IPS DF 4.7 (cell line): ENCODE measurements around the gene LCMT2.
"Not testable (repeated sequence)": the region's sequence is repeated elsewhere in the genome, so short reads cannot be mapped to it uniquely, and the experiment has no call there.

Source experiments
- DNase-seq: peaks from one replicate; pipeline ENCODE4 v3.0.0-alpha.2; 2013; ENCODE audit warnings: low spot score; ENCODE audit errors: extremely low read depth

Gene LCMT2

DNA sequence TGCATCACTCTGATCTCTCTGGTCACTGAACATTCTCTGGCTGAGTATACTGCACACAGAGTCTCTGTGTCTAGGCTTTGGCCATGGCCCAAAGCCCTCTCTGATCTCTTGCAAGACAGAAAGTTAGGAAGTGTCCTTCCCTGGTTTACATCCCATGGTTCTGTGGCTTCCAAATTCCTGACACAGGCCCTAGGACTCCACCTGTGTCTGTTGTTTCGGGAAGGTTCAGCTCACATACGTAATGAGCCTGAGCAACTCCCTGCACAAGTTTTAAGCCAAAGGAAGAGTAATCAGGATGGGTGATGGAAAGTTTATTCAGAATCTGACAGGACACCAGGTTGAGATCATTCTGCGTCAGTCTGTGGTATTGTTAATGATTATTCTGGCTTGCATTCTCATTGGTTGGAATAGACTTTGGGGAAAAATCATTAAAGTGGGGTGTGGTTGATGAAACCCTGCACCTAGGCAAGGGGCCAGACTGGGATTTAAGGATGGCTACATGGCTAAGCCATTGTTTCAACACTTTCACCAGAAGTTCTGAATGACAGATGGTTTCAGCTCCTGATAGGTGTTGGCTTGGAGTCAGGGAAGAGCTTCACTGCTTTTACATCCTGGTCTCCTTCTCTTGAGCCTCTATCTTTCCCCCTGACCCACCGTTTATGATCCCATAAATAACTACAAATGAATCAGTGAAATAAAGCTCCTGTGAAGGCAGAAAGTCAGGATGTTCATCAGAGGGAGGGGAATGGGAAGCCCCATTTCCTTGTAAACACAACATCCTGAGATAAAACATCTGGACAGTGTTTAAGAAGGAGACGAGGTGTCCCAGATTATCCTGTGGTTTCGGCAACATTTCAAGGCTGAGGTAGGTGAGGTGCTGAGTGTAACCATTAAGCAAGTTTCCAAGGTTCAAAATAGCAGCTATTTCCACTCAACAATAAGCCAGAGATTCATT is 14.1 kb downstream of the LCMT2 start:
- no peak for DNase-seq

GRCh38 chr15:43314171-43314570 is 16.2 kb downstream of the LCMT2 start:
- DNase-seq = no peak

DNA sequence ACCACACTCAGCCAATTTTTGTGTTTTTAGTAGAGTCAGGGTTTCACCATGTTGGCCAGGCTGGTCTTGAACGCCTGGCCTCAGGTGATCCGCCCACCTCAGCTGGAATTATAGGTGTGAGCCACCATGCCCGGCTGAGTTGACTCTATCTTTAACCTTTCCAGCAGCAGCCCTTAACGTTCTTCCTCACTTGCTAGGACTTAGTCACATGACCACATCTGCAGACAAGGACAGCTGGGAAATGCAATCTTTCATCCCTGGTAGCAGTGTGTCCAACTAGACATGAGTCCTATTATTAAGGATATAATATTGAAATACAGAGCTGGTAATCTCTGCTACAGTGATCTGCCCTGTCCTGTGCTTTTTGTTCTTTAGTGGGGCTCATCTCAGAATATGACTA is 18.0 kb downstream of the LCMT2 start:
- DNase-seq = no peak

DNA sequence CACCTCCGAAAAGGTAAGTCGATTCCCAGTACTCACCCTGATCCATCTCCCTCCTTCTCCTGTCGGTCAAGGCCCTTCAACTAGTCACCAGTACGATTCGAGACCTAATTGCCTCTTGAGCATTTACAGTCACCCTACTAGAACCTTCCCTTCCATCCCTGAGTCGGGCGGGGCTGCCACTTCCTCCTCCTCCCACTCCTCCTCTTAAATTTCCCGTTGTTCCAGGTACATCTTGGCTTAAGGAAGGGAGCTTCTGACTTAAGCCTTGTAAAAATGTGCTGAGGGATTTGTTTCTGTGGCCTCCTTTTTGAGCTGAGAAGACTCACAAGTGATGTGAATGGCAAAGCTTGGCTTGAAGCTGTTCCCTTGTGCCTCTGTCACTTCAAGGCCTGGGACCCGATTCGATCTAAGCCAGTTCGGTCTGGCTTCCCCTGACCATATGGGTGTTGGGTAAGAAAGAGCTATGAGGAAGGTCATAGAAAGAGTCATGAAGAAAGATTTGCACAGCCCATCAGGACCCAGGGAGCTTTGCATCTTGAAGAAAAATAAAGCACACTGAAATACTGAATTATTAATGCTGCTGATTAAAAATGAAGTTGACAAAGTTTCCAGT is 28.1 kb downstream of the LCMT2 start, which contains the start of gene TGM7:
Gene TGM7 (minus strand): TSS at position 51 of the 613 bp plus-strand sequence.
- no peak for DNase-seq

DNA sequence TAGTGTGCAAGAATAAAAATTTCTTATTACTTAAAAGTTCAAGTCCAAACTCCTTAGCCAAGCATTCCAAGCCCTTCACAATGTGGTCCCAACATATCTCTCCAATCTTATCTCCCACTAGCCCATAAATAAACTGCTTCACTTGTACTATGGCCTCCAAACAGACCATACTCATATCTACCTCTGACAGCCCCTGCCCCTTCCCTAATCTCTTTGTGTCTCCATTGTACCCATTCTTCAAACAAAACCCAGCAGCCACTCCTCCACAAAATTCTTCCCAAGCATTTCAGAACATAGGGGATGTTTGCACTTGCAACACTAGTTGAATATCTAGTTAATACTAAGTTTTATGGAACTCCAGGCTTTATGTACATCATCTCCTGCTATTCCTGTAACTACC is 30.5 kb downstream of the LCMT2 start:
- DNase-seq = no peak

- no peak for DNase-seq
Measured at GRCh38 chr15:43299411-43299810, 31.0 kb downstream of the LCMT2 start.

DNA sequence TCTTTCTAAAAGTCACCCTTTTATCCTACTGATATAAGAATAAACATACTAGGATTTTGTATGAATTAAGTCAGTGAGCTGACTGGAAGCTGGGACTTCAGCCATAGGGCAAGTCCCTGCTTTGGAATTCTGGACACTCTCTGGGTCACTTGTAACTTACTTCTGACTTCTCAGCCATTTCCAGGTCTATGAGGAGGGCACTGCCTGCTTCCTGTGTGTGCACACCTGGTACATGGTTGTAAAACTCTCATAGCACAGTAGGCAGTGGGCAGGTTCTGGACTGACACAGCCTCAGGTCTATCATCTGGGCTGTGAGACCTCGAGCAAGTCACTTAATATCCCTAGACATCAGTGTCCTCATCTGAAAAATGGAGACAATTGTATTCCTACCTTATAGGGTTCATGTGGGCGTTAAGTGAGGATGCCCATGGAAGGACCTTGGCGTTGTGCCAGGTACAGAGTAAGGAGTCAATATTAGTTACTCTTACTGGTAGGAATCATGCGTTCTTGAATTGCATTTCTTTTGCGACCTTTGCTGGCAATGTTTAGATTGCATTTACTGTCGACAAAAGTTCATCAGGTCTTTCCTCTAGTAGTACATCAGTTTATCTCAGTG is 36.2 kb downstream of the LCMT2 start:
- no peak for DNase-seq

DNA sequence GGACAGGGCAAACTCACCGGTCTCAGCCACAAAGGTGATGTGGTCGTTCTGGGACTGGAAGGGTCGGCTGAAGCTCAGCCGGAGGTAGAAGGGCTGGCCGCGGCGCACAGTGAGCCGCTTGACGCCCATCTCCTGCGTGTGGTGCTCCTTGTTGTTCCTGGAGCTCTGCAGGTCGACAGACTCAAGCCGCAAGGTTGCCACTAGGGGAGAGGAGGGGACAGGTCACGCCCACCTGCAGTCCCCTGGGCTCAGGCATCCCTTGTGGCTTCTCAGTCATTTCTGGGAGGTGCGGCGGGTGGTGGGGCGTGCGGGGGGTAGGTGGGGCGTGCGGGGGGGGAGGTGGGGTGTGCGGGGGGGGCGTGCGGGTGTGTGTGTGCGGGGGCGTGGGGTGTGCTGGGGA is 36.9 kb downstream of the LCMT2 start:
- peak; percentile 51 for DNase-seq

- DNase-seq = no peak
Measured at GRCh38 chr15:43292375-43293078, 37.8 kb downstream of the LCMT2 start.

GRCh38 chr15:43289656-43290055 is 40.7 kb downstream of the LCMT2 start:
- DNase-seq = not testable (repeated sequence)

- DNase-seq = no peak
Measured at GRCh38 chr15:43287254-43287653, 43.1 kb downstream of the LCMT2 start.

- DNase-seq = no peak
Measured at GRCh38 chr15:43286074-43286473, 44.3 kb downstream of the LCMT2 start.

DNA sequence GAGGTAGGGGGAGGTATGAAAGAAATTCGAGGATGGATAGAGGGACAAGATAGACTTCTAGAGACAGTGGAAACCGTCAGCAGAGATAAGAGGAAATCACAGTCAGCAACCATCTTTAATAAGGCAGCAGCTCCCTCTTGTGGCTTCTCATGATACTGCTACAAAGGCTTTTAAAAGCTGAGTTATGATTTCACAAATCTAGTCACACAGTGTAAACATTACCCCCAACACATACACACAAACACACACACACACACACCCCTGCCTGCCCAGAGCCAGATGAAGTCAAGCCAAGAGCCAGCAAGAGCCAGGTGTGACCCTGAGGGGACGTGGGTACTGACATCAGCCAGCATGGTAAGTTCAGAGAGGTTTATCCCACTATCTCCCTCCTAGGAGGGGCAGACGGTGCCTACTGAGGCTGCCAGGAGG is 44.8 kb downstream of the LCMT2 start:
- DNase-seq = no peak

DNA sequence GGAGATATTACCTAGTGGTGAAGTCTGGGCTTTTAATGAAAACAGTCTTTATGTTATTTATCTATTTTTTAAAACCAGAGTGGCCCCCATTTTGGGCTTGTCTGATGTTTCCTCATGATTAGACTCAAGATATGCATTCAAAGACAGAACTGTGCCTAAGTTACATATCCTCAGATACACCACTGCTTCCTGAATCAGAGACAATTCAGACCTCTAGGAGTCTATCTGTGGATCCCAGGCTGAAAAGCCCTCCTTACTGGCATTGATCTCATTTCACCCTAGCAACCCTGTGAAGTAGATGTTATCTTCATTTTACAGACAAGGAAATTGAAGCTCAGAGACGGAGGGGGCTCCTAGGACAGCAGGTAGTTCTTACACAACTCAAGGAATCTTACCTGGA is 46.8 kb downstream of the LCMT2 start:
- DNase-seq = no peak

DNA sequence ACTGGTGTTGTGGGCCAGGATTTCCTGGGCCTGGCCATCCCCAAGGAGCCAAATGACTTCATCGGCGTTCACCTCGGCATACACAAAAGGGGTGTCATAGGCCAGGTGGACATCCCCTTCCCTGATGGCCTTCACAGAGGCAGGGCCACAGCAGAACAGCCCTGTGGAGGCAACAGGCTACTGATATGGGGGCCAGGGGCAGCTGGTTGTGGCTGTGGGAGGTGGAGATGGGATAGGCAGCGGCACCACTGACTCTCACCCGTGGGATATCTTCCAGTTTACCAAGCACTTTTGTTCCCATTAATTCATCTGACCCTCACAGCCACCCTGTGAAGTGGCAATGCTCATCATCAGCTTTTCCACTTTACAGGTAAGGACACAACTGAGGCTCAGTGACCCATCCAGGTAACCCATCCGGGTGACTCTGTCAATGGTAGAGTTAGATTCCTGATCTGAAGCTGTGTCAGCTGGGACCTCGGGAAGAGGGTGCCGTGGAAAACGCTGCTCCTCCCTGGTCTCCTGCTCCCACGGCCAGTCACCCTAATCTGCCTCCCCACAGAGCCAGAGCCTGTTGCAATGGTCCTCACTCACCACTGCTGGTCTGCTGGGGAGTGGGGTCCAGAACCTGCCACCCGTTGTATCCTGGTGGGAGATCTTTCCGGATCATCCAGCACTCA is 48.3 kb downstream of the LCMT2 start:
- no peak for DNase-seq

- no peak for DNase-seq
Measured at GRCh38 chr15:43280996-43281395, 49.4 kb downstream of the LCMT2 start.

GRCh38 chr15:43279496-43279895 is 50.9 kb downstream of the LCMT2 start:
- DNase-seq = no peak

- DNase-seq = no peak
Measured at GRCh38 chr15:43278869-43279268, 51.5 kb downstream of the LCMT2 start.

- no peak for DNase-seq
Measured at GRCh38 chr15:43277901-43278300, 52.5 kb downstream of the LCMT2 start.

DNA sequence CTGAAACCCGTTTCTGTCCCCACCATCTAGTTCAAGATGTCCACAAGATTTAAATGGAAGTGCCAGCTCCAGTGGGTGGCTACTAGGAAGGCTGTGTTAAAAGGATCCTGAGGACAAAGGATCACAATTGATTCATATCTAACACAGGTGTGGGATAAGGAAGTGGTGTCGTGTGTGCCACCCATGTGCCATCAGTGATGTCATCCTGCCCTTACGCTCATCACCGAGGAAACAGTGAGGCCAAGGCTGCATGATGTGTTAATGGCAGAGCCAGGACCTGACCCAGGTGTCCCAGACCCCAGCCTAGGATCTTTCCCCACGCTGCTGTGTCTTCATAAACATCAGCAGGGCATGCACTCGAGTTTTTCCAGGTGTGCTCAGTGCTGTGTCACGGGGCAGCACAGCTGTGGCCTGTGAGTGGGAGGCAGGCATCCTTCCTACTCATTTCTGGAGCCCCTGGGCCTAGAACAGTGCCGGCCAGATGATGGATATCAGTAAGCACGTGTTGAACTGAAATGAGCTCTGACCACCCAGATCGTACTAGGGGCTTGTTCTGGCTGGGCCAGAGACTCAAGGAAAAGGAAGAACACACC is 53.0 kb downstream of the LCMT2 start:
- DNase-seq = no peak
